ENCODE results near the gene AFF3.

DNA sequence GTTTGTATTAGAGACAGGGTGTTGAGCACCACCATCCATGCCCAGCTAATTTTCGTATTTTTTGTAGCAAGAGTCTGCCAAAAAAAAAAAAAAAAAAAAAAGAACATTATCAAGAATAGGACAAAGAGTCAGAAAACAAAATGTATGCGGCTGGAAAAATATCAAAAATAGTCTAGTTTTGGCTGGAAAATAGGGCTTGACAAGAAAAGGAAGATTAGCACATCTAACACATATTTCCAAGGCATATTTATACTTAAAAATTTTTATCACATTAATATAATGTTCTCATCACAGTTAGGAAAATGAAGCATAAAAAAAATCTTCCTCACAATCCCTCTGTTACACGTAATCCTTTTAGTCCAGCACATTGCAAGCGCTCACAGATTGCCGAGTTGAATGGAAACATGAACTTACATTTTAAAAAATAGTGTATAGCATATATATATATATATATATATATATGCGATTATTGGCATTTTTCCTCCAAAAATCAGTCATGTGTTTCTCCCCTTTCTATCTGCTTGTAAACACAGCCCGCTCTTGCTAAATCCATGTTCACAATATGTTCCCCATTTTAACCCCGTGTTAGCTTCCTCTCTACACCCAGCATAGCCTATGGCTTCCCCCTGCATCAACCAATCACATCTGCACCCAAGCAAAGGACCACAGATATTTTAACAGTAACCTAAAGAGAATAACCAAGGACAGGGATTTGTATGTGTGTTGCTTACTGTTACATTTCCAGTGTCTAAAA is 183.0 kb downstream of the AFF3 start:
- TF ChIP-seq CTCF (conservative IDR thresholded peaks at IDR 0.05) (no peak), EZH2 (IDR thresholded peaks at IDR 0.05; ENCODE audit: low read depth) (no peak)

Measured in PC-9 (cell line).